ENCODE measurements around the gene FKBP9.

Gene FKBP9

GRCh38 chr7:33009734-33010133 lies 52.5 kb downstream of the FKBP9 start:
- H3K27ac ChIP-seq, result no peak overlapping the region
- no peak for TF ChIP-seq CTCF (conservative IDR thresholded peaks at IDR 0.05)

GRCh38 chr7:33012364-33012763 lies 55.1 kb downstream of the FKBP9 start:
- TF ChIP-seq CTCF (conservative IDR thresholded peaks at IDR 0.05), result no peak

GRCh38 chr7:33024189-33024757 lies 67.0 kb downstream of the FKBP9 start:
- TF ChIP-seq CTCF (conservative IDR thresholded peaks at IDR 0.05), result no peak
- H3K27ac ChIP-seq, result no peak overlapping the region

More at GRCh38 chr7:33012364-33012763, 55.1 kb downstream of the FKBP9 start:
- no peak overlapping the region for H3K27ac ChIP-seq

GRCh38 chr7:33035776-33036175 lies 78.5 kb downstream of the FKBP9 start:
- H3K27ac ChIP-seq, result no peak overlapping the region
- TF ChIP-seq CTCF (conservative IDR thresholded peaks at IDR 0.05), result no peak

- no peak overlapping the region for H3K27ac ChIP-seq
- TF ChIP-seq CTCF (conservative IDR thresholded peaks at IDR 0.05), result no peak
These were observed 81.4 kb downstream of the FKBP9 start for GRCh38 chr7:33038639-33039038.

GRCh38 chr7:33039257-33039902 lies 82.1 kb downstream of the FKBP9 start:
- peak overlapping the region; percentile 34; the same call in 1 of the 2 replicates for H3K27ac ChIP-seq
- TF ChIP-seq CTCF (conservative IDR thresholded peaks at IDR 0.05), result no peak

- H3K27ac ChIP-seq, result peak overlapping the region; percentile 34; the same call in 1 of the 2 replicates
- TF ChIP-seq CTCF (conservative IDR thresholded peaks at IDR 0.05), result no peak
These were observed 82.7 kb downstream of the FKBP9 start for GRCh38 chr7:33039903-33040292.

All from VCaP (cell line).